Measurements from ENCODE around the gene CRACDL.

DNA sequence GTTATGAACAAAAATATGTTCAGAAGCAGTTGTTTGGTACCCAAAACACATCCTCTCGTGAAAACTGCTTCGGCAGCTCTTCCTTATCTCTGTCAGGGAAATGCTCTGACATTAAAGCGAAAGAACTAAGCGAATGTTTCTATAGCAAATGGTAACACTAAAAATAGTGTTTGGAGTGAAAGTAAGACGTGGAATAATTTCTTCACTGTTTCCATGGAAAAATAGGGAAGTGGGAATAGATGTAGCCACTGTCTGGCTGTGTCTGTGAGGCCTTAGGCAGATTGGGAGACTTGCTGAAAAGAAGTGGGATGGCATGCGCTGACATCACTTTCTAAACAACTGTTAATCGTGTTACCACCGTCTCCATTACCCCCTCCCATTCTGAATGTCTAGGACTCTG, 11.5 kb upstream of the CRACDL start:
- TF ChIP-seq CTCF (IDR thresholded peaks at IDR 0.05) (no peak), ZFX (IDR thresholded peaks at IDR 0.05; ENCODE audit: borderline replicate concordance) (no peak)
